GM19324 (cell line): ENCODE measurements around the gene RPAIN.
A peak's percentile ranks its signal among the peaks of the same experiment; 100 is the strongest.
"Not testable (repeated sequence)": the region's sequence is repeated elsewhere in the genome, so short reads cannot be mapped to it uniquely, and the experiment has no call there.

Source experiments
- ATAC-seq: cut with Tn5 transposase; IDR thresholded peaks from one replicate; pipeline ENCODE4 v1.9.1; 2021; ENCODE audit warnings: mild to moderate bottlenecking, moderate library complexity; ENCODE audit not compliant: unreplicated experiment, low FRiP score

Gene RPAIN

DNA sequence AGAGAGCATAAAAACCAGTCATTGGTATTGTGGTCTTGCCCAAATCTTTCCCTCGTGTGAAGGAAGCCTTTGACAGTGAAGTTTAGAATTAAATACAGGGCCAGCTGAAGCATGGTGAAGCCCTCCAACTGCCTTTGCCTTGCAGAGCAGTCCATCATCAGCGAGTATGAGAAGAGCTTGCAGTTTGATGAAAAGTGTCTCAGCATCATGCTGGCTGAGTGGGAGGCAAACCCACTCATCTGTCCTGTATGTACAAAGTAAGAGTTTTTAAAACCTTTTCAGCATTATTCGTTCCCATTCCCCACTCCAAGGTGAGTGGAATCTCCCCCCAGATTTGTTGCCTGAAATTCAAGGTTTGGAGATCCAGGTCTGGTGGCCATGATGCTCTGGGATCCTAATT is 5.8 kb downstream of the RPAIN start:
- no peak for ATAC-seq

DNA sequence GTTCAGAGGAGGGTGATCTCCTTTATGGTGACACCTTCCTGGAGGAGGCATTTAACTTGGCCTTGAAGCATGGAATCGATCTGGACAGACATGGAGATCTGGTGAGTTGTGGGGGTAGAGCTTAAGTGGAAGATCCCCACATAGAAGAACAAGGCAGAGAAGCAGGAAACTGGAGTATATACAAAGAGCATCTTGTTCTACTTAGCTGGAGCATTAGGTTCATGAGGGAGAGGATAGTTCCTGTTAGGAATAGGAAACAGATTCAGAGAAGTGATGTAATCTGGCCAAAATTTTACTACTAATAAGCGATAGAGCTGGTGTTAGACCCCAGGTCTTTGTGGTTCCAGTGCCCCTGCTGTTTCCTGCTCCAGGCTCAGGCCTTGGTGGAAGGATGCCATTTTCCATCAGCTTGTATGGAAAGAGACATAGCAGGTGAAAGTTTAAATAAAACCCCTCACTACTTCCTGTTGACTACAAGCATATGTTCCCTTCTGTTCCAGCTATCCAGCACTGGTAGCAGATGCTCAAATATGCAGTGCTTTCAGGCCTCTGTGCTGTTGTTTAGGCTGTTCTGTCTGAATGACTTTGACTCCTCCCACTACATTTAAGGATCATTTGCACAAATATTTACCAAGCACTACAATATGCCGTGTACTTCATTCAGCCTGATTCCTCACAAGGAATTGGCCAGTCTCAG is 9.4 kb downstream of the RPAIN start:
- no peak for ATAC-seq

DNA sequence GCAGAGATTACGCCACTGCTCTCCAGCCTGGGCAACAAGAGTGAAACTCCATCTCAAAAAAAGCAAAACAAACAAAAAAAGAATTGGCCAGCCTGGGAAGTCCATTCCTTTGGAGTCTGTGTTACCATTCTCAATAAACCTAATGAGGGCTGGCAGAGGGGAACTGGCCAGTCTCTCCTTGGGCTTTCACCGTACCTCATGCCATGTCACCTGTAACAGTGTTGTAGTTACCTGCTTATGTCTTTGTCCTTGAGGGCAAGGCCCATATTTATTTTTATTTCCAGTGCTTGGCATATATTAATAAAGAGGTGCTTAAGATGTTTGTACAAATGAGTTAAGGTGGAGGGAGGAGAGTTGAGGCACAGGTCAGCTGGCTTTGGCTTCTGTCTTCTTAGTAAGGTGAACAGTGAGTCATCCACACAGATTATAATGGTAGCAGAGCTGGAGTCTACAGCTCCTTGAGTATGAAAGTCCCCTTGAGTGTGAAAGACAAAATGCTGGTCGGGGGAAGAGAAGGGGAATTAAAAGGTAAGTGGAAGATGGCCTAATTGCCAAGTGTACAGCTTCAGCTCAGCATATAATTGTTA is 10.5 kb downstream of the RPAIN start:
- no peak for ATAC-seq

DNA sequence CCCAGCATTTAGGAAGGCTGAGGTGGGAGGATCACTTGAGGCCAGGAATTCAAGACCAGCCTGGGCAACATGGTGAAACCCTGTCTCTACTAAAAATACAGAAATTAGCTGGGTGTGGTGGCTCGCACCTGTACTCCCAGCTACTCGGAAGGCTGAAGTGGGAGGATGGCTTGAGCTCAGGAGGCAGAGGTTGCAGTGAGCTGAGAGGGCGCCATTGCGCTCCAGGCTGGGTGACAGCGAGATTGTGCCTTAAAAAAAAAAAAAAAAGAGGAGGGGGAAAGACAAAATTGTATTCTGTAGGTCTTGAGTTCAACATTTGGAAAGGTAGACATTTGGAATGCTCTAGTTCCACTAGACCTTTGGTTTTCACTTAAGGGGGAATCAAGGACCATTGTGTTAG is 11.3 kb downstream of the RPAIN start:
- not testable (repeated sequence) for ATAC-seq

DNA sequence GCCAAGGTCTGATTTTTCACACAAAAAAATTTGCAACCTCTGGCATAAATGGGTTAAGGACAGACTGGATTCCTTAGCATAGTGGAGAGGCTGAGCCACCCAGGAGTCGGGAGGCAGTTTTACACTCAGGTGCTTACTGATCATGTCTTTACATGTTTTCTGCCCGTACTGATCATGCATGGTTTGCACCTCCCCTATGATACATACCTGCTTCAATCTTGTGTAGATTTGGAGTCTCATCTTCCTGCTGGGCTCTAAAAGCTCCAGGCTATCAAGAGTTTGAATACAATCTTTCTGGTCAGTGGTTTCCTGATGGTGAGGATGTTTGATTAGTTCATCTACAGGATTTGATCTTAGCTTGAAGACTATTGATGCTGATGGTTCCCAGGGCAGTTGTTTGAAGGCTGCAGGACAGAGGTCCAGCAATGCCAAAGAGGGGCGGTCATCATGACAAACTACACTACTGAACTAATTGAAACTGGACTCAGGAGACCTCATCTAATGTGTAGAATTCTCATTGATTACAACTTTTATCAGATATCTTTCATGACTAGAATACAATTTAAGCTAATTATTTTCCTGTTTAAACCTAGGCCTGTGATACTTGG is 12.1 kb downstream of the RPAIN start:
- ATAC-seq = no peak

DNA sequence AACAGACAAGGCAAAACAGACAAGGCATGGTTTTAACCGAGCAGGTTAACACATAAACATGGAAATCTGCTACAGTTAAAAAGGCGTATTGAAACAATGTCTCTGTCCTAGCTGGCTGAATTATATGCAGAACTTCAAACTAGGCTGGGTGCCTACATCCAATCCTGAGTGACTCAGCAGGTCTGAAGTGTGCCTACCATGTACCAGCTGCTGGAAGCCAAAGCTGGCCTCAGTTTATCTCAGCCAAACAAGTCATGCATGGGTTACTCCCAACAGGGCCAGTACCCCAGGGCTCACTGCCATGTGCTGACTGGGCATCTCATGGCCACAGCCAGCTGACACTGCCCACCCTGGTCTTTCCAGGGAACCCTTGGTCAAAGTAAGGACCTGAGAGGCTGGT is 15.0 kb downstream of the RPAIN start:
- no peak for ATAC-seq

DNA sequence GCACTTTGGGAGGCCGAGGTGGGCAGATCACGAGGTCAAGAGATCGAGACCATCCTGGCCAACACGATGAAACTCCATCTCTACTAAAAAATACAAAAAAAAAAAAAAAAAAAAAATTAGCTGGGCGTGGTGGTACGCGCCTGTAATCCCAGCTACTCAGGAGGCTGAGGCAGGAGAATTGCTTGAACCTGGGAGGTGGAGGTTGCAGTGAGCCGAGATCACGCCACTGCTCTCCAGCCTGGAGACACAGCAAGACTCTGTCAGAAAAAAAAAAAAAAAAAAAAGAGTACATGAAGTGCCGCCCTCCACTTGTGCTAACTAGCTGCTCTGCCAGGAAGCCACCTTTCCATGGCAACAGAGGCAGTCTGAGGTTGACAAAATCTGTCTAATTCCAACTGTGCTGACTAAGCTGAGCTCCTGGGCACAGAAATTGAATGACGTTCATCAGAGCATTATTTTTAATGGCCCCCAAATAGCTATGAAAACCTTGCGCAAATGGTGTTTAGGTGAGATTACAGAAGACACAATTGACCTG is 15.9 kb downstream of the RPAIN start:
- not testable (repeated sequence) for ATAC-seq

DNA sequence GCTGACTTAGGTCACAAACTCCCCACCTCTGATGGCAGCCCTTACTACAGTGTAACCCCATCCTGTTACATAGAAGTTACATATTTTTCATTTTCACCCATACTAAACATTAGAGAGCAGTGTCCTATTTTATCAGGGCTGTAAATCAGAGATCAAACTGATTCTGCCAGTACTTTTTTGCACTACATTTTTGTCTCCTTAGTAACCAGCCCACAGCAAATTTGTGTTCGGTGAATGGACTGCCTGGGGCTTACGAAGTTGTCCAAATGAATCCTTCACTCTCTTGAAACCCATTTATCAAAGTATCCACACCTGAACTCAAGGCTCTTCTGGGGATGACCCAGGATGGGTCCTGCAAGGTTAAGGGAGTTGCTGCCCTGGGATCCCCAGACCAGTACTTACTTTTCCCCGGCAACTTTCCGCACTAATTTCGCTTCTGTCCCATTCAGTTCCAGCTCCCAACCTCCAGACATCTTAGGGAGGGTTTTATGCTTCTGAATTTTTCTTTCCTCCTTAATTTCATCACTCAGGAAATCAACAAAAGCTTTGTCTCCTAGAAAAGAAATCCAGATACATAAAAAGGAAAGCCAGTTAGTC is 17.8 kb downstream of the RPAIN start:
- ATAC-seq = no peak

DNA sequence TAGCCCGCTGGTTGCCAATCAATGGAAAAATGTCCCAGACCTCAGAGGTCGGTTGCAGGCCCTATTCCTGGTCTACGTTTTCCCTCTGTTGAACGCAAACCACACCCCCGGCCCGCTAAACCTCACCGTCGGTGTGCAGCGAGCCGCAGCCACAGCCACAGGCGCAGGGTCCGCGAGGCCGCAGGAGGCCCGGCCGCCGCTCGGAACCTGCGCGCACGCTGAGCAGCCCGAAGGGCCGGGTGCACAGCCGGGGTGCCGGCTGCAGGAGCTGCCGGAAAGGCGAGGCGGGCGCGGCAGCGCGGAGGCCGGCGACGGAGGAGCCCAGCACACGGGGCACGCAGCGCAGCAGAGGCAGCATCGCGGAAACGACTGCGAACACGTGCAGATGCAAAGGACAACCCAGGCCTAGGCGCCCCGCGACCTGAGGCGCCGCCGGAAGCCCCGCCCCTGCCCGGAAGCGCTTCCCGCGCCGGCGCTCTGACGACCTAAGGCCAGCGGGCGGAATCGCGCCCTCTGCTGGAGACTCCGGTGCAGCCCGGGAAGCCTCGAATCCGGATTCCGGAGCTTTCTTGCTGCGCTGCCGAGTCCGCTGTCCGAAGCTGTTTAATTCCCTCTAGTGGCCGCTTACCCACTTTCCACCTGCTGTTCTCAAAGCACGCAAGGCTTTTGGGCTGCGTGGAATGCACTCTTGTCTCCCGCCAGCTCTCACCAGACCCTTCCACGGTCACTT is 18.9 kb downstream of the RPAIN start, which contains the start of gene C1QBP:
C1QBP (minus strand) TSS at position 440 of the 730 bp plus-strand sequence; CDS start at position 358, 82 bp downstream.
- peak; percentile 82 for ATAC-seq

DNA sequence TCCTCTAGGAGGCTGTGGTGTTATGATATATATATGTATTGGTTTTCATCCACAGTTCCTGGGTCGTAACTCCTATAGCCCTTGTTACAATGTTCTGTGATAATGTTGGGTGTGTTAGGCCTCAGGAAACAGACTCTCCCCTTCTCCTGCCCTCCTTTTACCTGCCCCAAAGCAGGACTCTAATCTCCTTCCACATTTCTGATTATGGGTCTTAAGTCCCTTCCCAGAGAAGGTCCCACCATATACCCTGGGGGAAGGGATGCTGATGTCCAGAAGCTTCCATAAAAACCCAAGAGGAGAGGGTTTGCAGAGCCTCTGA is 19.4 kb downstream of the RPAIN start:
- peak; percentile 4 for ATAC-seq

DNA sequence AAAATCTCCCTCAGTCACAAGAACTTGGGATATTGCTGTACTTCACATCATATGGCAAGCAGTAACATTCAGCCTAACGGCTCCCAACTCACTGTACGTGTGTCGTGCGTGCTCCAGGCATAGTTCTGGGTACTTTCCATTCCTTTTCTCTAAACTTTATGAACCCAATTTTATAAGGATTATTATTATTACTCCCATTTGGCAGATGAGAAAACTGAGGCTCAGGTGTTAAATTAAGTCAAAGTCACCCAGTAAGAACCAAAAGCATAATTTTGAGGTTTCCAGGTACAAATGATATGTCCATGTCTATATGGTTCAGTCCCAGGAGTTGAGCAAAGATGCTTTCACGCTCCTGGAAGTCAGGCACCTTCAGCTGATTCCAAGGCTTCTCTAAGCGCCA is 23.7 kb downstream of the RPAIN start:
- ATAC-seq = no peak

DNA sequence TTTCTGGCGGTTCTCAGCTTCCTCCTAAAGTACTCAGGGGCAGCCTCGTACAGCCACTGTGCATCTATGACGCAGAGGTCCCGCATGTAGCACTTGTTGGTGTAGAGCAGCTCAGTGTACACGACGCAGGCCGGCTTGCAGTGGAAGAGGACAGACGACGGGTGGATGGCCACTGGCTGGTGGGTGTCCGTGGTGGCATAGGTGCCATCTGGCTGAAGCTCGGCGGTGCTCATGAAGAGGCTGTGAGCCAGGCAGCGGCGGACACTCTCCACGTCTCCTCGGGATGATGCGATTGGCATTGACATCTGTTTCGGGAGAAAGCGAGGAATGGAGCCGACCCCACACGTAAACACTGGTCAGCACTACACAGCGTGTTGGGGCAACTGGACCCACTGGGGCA is 24.2 kb downstream of the RPAIN start:
- ATAC-seq = no peak

DNA sequence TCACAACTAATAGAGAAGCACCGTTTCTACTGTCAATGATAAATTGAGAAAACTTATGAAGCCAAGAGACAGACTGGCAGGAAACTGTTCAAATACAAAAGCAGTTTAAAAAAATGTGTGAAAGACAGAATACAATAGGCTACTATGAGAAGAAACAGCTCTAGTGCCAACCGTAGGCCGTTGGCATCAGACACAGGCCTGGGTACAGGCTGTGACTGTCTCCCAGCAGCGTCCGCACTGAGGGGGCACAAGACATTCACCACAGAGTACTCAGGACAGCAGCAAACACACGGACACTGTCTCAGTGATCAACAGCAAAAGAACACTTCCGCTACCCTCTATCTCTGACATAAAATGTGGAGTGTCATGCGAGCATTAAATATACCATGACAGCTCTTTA is 26.8 kb downstream of the RPAIN start:
- ATAC-seq = no peak

DNA sequence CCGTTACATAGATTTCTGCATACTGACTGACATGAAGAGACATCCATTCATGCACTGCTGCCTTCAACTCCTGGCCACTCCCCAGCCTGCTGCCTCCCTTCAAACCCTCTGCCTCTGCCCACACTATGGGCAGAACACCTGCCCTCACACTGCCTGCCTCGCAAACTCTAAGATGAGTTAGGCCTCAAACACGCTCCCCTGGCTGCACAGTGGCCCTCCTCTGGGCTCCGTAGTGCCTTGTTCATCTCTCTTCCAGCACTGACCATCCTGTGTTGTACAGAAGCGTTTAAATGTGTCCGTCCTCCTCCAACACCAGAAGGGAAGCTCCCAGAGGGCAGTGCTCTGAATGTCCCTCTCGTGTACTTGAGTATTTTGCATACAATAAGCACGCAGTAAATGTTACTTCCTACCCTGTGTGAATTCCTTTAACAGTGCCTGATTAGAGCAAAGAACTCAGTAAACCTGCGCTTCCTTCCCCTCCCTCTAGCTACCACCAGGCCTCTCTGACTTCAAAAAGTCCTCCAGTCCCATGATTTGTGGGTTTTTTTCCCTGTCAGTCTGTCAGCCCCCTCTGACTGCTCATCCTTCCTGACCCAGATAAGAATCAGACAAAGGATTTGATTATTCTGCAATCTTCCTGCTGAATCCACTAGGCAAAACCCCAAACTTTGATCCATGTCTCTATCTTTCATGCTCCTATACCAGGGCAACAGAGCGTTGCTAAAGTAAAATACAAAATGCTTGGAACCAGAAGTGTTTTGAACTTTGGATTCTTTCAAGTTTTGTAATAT is 44.9 kb downstream of the RPAIN start:
- no peak for ATAC-seq

DNA sequence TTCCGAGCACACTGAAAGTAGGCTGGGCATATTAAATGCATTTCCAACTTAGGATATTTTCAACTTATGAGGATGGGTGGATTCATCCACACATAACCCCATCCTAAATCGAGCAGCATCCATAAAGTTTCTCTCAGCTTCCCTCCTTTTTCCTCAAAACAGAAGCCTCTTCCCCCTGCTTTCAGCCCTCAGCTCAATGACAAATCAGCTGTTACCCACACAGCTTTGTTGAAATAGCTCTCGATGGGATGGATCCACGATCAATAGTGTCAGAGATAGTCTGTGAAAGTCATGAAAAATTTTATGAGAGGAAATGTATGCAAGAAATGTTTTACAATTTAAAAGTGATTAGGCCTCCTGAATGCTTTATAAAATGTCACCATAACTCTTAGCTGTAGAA is 46.3 kb downstream of the RPAIN start:
- ATAC-seq = no peak

DNA sequence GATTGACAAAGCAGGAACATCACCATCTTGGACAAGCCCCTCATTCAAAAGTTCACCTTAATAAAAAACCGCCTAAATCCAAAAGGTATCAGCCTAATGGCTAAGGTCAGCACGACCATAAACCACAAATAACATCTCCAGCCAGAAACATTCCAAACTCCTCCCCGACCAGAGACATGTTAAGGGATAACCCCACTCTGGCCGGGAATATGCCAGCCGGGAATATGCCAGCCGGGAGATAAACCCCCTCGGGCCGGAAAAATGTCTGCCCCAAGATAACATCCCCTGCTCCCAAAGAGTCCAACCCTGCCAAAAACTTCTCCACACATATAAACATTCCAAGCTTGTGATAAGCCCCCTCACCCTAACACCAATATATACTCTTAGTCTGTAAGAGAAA is 47.4 kb downstream of the RPAIN start:
- ATAC-seq = no peak

DNA sequence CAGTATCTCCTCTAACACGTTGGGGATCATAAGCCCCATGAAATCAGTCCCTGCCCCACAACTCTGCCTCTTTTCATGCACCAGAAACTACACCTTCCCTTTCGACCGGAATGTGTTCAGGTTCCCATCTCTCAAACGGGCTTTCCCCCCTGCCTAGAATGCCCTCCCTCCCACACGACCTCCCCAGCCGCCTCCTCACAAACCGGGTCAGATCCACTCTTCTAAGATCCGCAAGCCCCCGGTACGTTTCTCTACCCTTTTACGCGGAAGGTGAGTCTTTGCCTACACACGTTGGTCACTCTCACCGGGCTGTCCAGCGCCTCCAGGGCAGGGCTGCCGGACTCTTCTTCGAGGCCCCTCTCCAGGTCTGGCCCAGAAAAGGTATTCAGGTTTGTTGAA is 48.1 kb downstream of the RPAIN start:
- ATAC-seq = no peak

DNA sequence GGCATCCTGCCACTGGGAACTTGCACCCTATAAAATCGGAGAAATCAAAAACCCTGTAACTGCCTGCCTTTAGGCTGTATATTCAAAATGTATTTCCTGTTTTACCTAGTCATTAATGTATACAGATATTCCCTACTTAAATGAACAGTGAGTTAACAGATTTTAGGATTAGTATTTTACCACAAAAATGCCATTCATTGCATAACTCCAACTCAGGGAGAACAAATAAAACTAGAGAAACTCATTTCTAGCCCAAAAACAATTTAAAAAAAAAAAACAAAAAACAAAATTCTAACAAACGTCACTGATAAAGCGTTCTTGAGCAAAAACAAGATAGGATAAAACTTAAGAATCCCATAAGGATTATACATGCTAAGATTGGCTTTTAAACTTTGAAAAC is 52.5 kb downstream of the RPAIN start:
- no peak for ATAC-seq

DNA sequence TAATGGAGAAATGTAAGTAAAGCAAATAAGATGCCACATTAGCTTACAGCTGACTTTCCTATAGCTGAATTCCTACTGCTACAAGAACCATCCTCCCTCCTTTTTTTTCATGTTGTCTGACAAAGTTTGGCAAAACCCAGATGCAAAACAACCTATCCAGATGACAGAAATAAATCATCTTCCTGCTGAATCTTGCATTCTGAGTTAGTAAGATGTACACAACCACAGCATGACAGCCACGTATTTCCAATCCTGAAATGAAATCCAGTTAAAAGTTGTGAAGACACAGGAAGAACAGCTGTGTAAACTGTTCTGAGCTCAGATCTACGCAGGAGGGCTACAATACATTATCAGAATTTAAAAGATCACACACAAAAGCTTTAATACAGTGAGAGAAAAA is 53.9 kb downstream of the RPAIN start:
- ATAC-seq = no peak

DNA sequence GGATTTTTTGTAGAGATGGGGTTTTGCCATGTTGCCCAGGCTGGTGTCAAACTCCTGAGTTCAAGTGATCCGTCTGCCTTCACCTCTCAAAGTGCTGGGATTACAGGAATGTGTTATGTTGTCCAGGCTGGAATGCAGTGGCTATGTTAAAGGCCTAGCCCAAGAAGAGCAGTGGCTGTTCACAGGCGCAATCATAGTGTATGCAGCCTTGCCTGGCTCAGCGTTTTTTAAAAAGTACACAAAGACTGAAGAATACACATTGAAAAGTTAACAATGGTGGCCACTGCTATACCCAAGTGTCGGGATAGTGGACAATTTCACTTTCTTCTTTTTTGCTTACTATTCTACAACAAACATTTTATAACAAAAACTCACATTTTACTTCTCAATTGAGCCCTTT is 59.0 kb downstream of the RPAIN start:
- no peak for ATAC-seq
